DMS53 treated with DMSO at 0.1 percent for 48 hours (cell line): ENCODE results near the gene TRPV3.
"Not testable (repeated sequence)": the region's sequence is repeated elsewhere in the genome, so short reads cannot be mapped to it uniquely, and the experiment has no call there.

ENCODE experiments used
- DNase-seq: peaks from one replicate; lab custom pipeline; 2025; ENCODE audit not compliant: unreplicated experiment; lab: John Stamatoyannopoulos, UW

The TRPV3 gene

GRCh38 chr17:3475812-3476610 lies 81.6 kb downstream of the TRPV3 start, which contains the start of gene ASPA:
Gene ASPA (plus strand): TSS chr17:3475997. CDS start chr17:3476160, 163 bp downstream.
- no peak for DNase-seq

DNA sequence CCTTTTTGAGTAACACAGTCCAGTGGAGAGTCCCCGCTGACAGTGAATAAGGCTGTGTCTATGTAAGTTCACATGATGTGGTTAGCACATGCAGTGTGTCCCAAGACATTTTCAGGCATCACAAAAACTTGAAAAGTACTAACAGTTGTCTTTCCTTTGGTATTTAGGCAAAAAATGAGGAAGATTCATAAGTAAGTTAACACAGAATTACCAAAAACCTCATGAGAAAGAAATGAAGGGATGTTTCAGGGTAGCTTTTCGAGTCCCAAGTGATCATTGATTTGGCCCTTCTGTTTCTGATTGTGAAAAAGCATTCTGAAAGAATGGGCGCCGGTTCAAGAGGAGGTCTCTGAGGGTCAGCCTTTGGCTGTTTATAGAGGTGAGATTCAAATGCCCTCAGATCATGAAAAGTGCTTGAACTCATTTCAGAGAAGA lies 82.3 kb downstream of the TRPV3 start:
- DNase-seq: no peak

GRCh38 chr17:3474212-3474611 lies 83.4 kb downstream of the TRPV3 start:
- DNase-seq: peak; percentile 83

GRCh38 chr17:3472137-3472536 lies 85.5 kb downstream of the TRPV3 start:
- no peak for DNase-seq

- DNase-seq: no peak
These were observed 86.0 kb downstream of the TRPV3 start, which contains the start of gene SPATA22 for GRCh38 chr17:3471599-3471998. Gene SPATA22 (minus strand): TSS chr17:3471819. CDS start chr17:3469325, 2,494 bp downstream.

DNA sequence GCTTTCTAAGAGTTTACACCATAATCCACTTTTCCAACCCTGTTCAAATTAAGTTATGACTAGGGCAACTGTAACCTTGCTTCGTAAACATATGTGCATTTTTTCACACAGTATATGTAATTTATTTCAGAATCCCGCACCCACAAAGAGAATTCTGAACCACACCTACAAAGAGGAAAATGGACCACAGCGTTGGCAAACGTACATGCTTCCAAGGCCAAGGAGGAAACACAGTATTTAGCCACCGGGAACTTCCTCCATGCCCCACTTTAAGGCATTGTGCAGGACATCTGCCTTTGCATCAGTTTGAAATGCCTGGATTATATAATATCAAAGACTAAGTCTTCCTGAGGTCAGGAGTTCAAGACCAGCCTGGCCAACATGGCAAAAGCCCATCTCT lies 88.1 kb downstream of the TRPV3 start:
- DNase-seq: no peak

DNA sequence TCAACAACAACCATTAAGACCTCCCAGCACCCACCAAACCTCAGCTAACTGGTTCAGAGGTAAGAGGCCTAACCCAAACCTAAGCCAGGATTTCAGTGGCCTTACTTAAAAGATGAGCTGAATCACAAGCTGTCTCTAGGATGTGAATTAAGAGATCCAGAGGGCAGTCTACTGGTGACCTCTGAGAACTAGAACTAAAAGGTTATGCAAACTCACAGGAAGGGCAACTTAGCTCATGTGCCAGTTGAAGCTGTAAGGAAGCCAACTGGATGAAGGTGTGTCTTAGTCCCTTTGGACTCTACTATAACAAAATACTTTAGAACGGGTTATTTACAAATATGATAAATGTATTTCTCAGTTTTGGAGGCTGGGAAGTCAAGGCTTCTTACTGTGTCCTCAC lies 91.3 kb downstream of the TRPV3 start:
- not testable (repeated sequence) for DNase-seq
